WTC11 (cell line): ENCODE data around the gene CACNA1C.

Source experiments
- ATF3 ChIP-seq: sonication (generic); formaldehyde crosslinking; conservative IDR thresholded peaks from 2 replicates; pipeline ENCODE4 v1.8.1; 2022; ENCODE audit warnings: mild to moderate bottlenecking, missing genetic modification reagents
- CTCF ChIP-seq: fragments of 200-600 bp; IDR thresholded peaks from 2 replicates; pipeline ENCODE4 v1.8.0; 2022; ENCODE audit warnings: antibody characterized with exemption
- FOXK1 ChIP-seq: sonication (generic); formaldehyde crosslinking; IDR thresholded peaks from 2 replicates; pipeline ENCODE4 v1.8.0; 2022; ENCODE audit warnings: mild to moderate bottlenecking, moderate library complexity, missing genetic modification reagents
- NFYB ChIP-seq: sonication (generic); formaldehyde crosslinking; conservative IDR thresholded peaks from 2 replicates; pipeline ENCODE4 v1.8.0; 2022; ENCODE audit warnings: low read depth, missing genetic modification reagents
- RELA ChIP-seq: sonication (generic); formaldehyde crosslinking; IDR thresholded peaks from 2 replicates; pipeline ENCODE4 v1.8.1; 2022; ENCODE audit warnings: missing genetic modification reagents, mild to moderate bottlenecking, borderline replicate concordance
- SMAD3 ChIP-seq: sonication (generic); formaldehyde crosslinking; IDR thresholded peaks from 2 replicates; pipeline ENCODE4 v1.8.0; 2022; ENCODE audit warnings: missing genetic modification reagents, mild to moderate bottlenecking, borderline replicate concordance
- SP1 ChIP-seq: sonication (generic); formaldehyde crosslinking; conservative IDR thresholded peaks from 2 replicates; pipeline ENCODE4 v1.8.1; 2022; ENCODE audit warnings: missing genetic modification reagents
- STAT6 ChIP-seq: sonication (generic); formaldehyde crosslinking; conservative IDR thresholded peaks from 2 replicates; pipeline ENCODE4 v1.8.1; 2023; ENCODE audit warnings: mild to moderate bottlenecking, low read depth, missing genetic modification reagents, moderate library complexity
- TEAD4 ChIP-seq: sonication (generic); formaldehyde crosslinking; IDR thresholded peaks from 2 replicates; pipeline ENCODE4 v1.8.0; 2022; ENCODE audit warnings: mild to moderate bottlenecking, missing genetic modification reagents
- USF1 ChIP-seq: sonication (generic); formaldehyde crosslinking; IDR thresholded peaks from 2 replicates; pipeline ENCODE4 v1.8.0; 2022; ENCODE audit warnings: mild to moderate bottlenecking, missing genetic modification reagents
- ZNF317 ChIP-seq: sonication (generic); formaldehyde crosslinking; IDR thresholded peaks from 2 replicates; pipeline ENCODE4 v1.8.1; 2023; ENCODE audit warnings: low read depth, mild to moderate bottlenecking, moderate library complexity, missing genetic modification reagents, borderline replicate concordance
- ZSCAN18 ChIP-seq: fragments of 250-450 bp; sonication (Bioruptor Pico); IDR thresholded peaks from 2 replicates; pipeline ENCODE4 v2.1.2; 2022; ENCODE audit warnings: mild to moderate bottlenecking, moderate library complexity

- TF ChIP-seq SP1 (CRISPR knock-in tag), result no peak
- no peak for TF ChIP-seq NFYB (CRISPR knock-in tag)
- TF ChIP-seq RELA (CRISPR knock-in tag), result no peak
- TF ChIP-seq ATF3, result no peak
- no peak for TF ChIP-seq CTCF
- TF ChIP-seq ZSCAN18 (CRISPR knock-in tag), result no peak
- TF ChIP-seq USF1 (CRISPR knock-in tag), result no peak
- no peak for TF ChIP-seq SMAD3 (CRISPR knock-in tag)
- TF ChIP-seq STAT6 (CRISPR knock-in tag), result no peak
- TF ChIP-seq TEAD4 (CRISPR knock-in tag), result no peak
- TF ChIP-seq ZNF317 (CRISPR knock-in tag), result 0 out of 2 replicates have a peak, but pooled peaks have one; percentile 55
- TF ChIP-seq FOXK1 (CRISPR knock-in tag), result no peak
Measured at GRCh38 chr12:2347137-2347843, 294.5 kb downstream of the CACNA1C start.
